Tibial nerve (tissue), 4 donors: ENCODE measurements around the gene SOX8. TPM values are rescaled to one million over a fixed set of nuclear protein-coding genes. Genes with fewer than 3 reads are reported as not detected.

Experiments
- DNase-seq, 2 donors: peaks; one replicate each; pipeline ENCODE4 v3.0.0-alpha.2; 2019; ENCODE audit warnings: low spot score in 2 of 2
- H3K27ac ChIP-seq, 4 donors: fragments of 200-600 bp; sonication (generic) in 3 of 4; one replicate each; pipeline ENCODE4 v1.5.1; 2017 to 2019; ENCODE audit warnings: mild to moderate bottlenecking in 1 of 4
- H3K27me3 ChIP-seq, 2 donors: fragments of 200-600 bp; sonication (generic) in 1 of 2; one replicate each; pipeline versions ENCODE4 v1.5.1 to v1.6.0; 2017 to 2019
- H3K36me3 ChIP-seq, 3 donors: fragments of 200-600 bp; sonication (generic); one replicate each; pipeline ENCODE4 v1.5.1; 2018 to 2019
- H3K4me1 ChIP-seq, 4 donors: fragments of 200-600 bp; sonication (generic) in 3 of 4; one replicate each; pipeline ENCODE4 v1.5.1; 2017 to 2019
- H3K4me3 ChIP-seq, 4 donors: fragments of 200-600 bp; sonication (generic) in 3 of 4; one replicate each; pipeline ENCODE4 v1.5.1; 2017 to 2019; ENCODE audit warnings: mild to moderate bottlenecking in 1 of 4, moderate library complexity in 1 of 4
- H3K9me3 ChIP-seq, 4 donors: fragments of 200-600 bp; sonication (generic) in 3 of 4; one replicate each; pipeline ENCODE4 v1.5.1; 2017 to 2019
- EP300 ChIP-seq, 2 donors: sonication (generic); formaldehyde crosslinking; IDR thresholded peaks; one replicate each; pipeline ENCODE4 v1.6.1; 2017; ENCODE audit warnings: antibody characterized with exemption in 2 of 2, mild to moderate bottlenecking in 1 of 2
- POLR2A ChIP-seq, 2 donors: fragments of 450-650 bp; IDR thresholded peaks; one replicate each; pipeline ENCODE4 v1.6.1; 2017; ENCODE audit warnings: antibody characterized with exemption in 2 of 2, mild to moderate bottlenecking in 2 of 2, moderate library complexity in 2 of 2
- WGBS, 2 donors: methylation state at CpG; one replicate each; pipeline ENCODE4 v1.1.5; 2018; 5-methylcytosine and 5-hydroxymethylcytosine counted together
- total RNA-seq, 4 donors: library from RNA; depleted of rRNA; stranded (reverse); fragments of >200 nt; gene quantifications; one replicate each; pipeline ENCODE4 v1.1.0, GENCODE V29; 2016
- TF ChIP-seq, protein P1 (sequence below), 5 experiments: fragments of 200-600 bp in 3 of 5; fragments of 450-650 bp in 2 of 5; sonication (generic) in 3 of 5; IDR thresholded peaks; one replicate each; pipeline ENCODE4 v1.5.1; 2016 to 2019; ENCODE audit warnings: antibody characterized with exemption in 5 of 5, mild to moderate bottlenecking in 3 of 5, moderate library complexity in 2 of 5

The SOX8 gene
- total RNA-seq, 4 donors from 2014 or later, result 51.3 to 74.5 (median 66.3) TPM

DNA sequence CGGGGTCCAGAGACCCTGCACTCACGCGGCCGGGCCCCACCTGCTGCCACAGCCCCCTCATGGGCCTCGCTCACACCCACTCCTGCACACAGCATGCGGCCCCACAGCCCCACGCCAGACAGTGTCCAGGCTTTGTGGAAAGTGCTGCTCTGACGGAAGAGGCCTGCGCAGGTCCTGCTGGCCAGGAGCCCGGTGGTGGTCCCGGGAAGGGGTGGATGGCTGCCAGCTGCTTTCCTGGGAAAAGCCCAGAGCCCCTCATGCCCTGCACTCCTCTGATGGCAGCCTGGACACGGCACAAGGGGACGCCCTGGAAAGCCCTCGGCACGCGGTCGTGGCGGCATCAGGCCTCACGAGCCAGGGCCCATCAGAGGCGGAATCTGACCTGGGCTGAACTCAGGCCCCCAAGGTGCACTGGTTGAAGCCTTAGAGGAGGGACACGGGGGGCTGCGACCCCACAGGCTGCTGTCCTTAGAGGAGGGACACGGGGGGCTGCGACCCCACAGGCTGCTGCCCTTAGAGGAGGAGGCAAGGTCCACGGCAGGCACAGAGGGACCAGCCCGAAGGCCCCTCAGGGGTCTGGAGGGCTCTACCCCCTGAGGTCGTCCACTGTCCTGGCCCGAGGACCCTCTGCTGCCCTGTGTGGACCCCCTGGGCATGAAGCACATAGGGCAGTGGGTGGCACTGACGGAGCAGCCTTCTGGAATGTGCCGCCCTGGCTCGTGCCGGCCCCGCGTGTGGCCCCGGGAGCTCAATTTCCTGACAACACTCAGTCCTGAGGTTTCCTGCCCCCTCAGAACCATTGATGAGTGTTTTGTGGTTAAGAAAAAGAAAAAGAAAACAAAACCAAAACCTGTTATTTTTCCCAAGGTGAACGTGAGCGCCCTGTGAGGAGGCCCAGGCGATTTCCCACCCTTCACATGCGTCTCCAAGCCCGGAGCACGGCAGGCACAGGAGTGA is 22.1 kb downstream of the SOX8 start:
- H3K9me3 ChIP-seq, result no peaks in the 10 kb centered on the region
- H3K36me3 ChIP-seq, result no peaks in the 10 kb centered on the region
- peak overlapping the region in 2 of 4 donors; percentile 60 to 63 for H3K27ac ChIP-seq
- WGBS, 2 donors, result 67 to 69% methylated on average over 29 to 36 of the region's 41 CpGs
- H3K4me3 ChIP-seq, result no peak overlapping the region
- no peak for DNase-seq
- TF ChIP-seq, protein P1, sequence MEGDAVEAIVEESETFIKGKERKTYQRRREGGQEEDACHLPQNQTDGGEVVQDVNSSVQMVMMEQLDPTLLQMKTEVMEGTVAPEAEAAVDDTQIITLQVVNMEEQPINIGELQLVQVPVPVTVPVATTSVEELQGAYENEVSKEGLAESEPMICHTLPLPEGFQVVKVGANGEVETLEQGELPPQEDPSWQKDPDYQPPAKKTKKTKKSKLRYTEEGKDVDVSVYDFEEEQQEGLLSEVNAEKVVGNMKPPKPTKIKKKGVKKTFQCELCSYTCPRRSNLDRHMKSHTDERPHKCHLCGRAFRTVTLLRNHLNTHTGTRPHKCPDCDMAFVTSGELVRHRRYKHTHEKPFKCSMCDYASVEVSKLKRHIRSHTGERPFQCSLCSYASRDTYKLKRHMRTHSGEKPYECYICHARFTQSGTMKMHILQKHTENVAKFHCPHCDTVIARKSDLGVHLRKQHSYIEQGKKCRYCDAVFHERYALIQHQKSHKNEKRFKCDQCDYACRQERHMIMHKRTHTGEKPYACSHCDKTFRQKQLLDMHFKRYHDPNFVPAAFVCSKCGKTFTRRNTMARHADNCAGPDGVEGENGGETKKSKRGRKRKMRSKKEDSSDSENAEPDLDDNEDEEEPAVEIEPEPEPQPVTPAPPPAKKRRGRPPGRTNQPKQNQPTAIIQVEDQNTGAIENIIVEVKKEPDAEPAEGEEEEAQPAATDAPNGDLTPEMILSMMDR (IDR thresholded peaks at IDR 0.05), result no peak
- no peak for TF ChIP-seq EP300 (IDR thresholded peaks at IDR 0.05)
- peaks cover 0 to 20% (median 6%) of the 10 kb centered on the region in 4 donors for H3K4me1 ChIP-seq
- H3K27me3 ChIP-seq, result peaks cover 0 to 21% of the 10 kb centered on the region in 2 donors

DNA sequence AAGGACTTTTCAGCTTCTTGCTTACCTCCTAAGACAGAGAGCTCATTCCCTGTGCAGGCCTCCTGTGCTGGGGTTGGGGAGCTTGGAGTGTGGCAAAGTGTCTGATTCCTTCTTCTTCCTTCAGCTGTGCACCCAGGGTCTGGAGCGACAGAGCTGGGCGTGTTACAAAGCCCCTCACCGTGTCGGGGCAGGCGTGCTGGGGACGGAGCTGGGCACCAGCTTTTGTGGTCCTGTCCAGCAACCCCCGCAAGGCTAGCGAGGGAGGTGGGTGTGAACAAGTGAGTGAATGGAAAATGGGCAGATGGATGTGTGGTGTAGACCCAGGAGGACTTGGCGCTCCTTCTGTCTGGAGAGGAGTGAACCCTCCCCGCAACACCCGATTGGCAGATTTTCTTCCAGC is 23.7 kb downstream of the SOX8 start:
- Histone ChIP-seq H3K27ac (no peak overlapping the region), H3K4me1 (peaks cover 0 to 20% (median 6%) of the 10 kb centered on the region in 4 donors), H3K9me3 (no peaks in the 10 kb centered on the region), H3K4me3 (no peak overlapping the region), H3K36me3 (no peaks in the 10 kb centered on the region), H3K27me3 (peaks cover 0 to 32% of the 10 kb centered on the region in 2 donors)
- TF ChIP-seq, protein P1 (IDR thresholded peaks at IDR 0.05), result no peak
- no peak for TF ChIP-seq EP300 (IDR thresholded peaks at IDR 0.05)
- no peak for DNase-seq
- 89 to 94% methylated on average over 11 of the region's 11 CpGs for WGBS, 2 donors

DNA sequence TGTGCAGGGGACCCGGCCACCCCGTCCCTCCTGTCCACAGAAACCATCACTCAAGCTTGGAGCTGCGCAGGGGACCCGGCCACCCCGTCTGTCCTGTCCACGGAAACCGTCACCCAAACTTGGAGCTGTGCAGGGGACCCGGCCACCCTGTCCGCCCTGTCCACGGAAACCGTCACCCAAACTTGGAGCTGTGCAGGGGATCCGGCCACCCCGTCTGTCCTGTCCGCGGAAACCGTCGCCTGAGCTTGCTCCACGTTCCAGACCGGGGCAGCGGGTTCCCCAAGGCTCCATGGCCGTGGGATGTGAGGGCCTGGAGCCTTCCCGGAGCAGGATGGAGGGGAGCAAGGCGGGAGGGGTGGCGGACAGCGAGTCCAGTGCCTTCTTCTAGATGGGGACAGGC is 25.2 kb downstream of the SOX8 start:
- Histone ChIP-seq H3K27ac (no peak overlapping the region), H3K9me3 (no peaks in the 10 kb centered on the region), H3K27me3 (peaks cover 0 to 40% of the 10 kb centered on the region in 2 donors), H3K4me3 (no peak overlapping the region), H3K4me1 (peaks cover 0 to 20% (median 6%) of the 10 kb centered on the region in 4 donors), H3K36me3 (no peaks in the 10 kb centered on the region)
- 90% methylated on average over 24 to 25 of the region's 25 CpGs for WGBS, 2 donors
- TF ChIP-seq, protein P1 (IDR thresholded peaks at IDR 0.05), result no peak
- no peak for DNase-seq

DNA sequence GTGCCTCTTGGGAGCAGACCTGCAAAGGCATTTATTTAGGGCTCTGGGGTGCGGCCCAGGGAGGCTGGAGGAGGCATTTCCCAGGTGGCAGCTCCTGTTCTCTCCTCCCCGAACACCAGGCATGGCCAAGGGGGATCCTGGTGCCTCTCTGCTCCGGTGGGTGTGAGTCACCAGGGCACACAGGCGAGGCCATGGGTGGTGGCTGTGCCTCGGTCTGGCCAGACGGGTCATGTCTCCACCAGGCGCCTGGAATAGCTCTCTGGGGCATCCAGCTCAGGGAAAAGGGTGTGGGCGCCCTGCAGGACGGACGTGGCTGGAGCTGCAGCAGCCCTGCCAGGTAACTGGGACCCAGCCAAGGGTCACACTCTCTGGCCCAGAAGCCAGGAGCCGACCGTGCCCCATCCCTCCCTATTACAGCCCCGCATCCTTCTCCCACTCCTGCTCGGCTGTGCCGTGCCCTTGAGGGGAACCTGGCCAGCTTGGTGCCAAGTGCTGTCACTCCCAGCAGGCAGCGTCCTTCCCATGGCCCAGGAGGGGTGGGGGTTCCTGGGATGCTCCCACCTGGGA is 25.8 kb downstream of the SOX8 start:
- Histone ChIP-seq H3K36me3 (no peaks in the 10 kb centered on the region), H3K4me1 (peaks cover 0 to 19% (median 6%) of the 10 kb centered on the region in 4 donors), H3K9me3 (no peaks in the 10 kb centered on the region), H3K27ac (no peak overlapping the region), H3K4me3 (no peak overlapping the region), H3K27me3 (peaks cover 0 to 38% of the 10 kb centered on the region in 2 donors)
- DNase-seq, result no peak
- 87 to 100% methylated on average over 1 to 8 of the region's 16 CpGs for WGBS, 2 donors
- TF ChIP-seq EP300 (IDR thresholded peaks at IDR 0.05) (no peak), POLR2A (IDR thresholded peaks at IDR 0.05) (no peak)
- TF ChIP-seq, protein P1 (IDR thresholded peaks at IDR 0.05), result no peak

DNA sequence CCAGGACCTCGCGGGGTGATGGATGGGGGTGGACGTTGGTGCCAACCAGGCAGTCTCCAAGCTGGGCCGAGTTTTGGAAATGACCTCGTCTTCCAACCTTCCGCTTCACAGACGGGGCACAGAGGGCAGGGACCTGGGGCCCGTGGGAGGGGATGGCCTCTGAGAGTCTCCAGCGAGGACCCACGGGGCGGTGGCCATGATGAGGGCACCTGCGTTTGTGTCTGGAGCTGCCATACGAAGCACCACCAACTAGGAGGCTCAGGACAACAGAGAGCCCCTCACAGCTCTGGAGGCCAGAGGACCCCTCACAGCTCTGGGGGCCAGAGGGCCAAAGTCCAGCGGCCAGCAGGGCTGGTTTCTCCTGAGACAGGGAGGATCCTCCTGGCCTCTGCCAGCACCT is 26.5 kb downstream of the SOX8 start:
- H3K4me1 ChIP-seq, result peaks cover 0 to 11% (median 4%) of the 10 kb centered on the region in 4 donors
- TF ChIP-seq, protein P1 (IDR thresholded peaks at IDR 0.05), result no peak
- TF ChIP-seq EP300 (IDR thresholded peaks at IDR 0.05), result no peak
- TF ChIP-seq POLR2A (IDR thresholded peaks at IDR 0.05), result no peak
- no peak overlapping the region for H3K27ac ChIP-seq
- no peak for DNase-seq
- no peaks in the 10 kb centered on the region for H3K36me3 ChIP-seq
- H3K27me3 ChIP-seq, result peaks cover 0 to 37% of the 10 kb centered on the region in 2 donors
- no peaks in the 10 kb centered on the region for H3K9me3 ChIP-seq
- 79 to 85% methylated on average over 5 to 14 of the region's 14 CpGs for WGBS, 2 donors
- H3K4me3 ChIP-seq, result no peak overlapping the region
